ENCODE data around the gene SAMD3.

- no peak for TF ChIP-seq POLR2A (IDR thresholded peaks at IDR 0.05; ENCODE audit: low read length)
- TF ChIP-seq GATA1 (IDR thresholded peaks at IDR 0.05; ENCODE audit: low read depth, low read length): no peak
Measured at GRCh38 chr6:130259140-130259539, 36.4 kb upstream of the SAMD3 start.
